Breast epithelium (tissue), 4 donors: ENCODE measurements around the gene SPTLC1. TPM values are rescaled to one million over a fixed set of nuclear protein-coding genes. Genes with fewer than 3 reads are reported as not detected.
"Not testable (repeated sequence)": the region's sequence is repeated elsewhere in the genome, so short reads cannot be mapped to it uniquely, and the experiment has no call there.

Experiments used
- DNase-seq, 2 donors: peaks; one replicate each; pipeline ENCODE4 v3.0.0-alpha.2; 2019; ENCODE audit warnings: low spot score in 2 of 2
- H3K27ac ChIP-seq, 2 donors: fragments of 200-600 bp; sonication (generic) in 1 of 2; one replicate each; pipeline ENCODE4 v1.5.1; 2016 to 2019; ENCODE audit warnings: mild to moderate bottlenecking in 1 of 2
- H3K27me3 ChIP-seq, 2 donors: fragments of 200-600 bp; sonication (generic) in 1 of 2; one replicate each; pipeline versions ENCODE4 v1.5.1 to v1.6.0; 2017 to 2019; ENCODE audit warnings: control low read depth in 1 of 2, mild to moderate bottlenecking in 1 of 2
- H3K36me3 ChIP-seq: fragments of 200-600 bp; one replicate; pipeline ENCODE4 v1.5.1; 2019
- H3K4me1 ChIP-seq, 2 donors: fragments of 200-600 bp; sonication (generic); one replicate each; pipeline ENCODE4 v1.5.1; 2016 to 2019; ENCODE audit warnings: control low read depth in 1 of 2
- H3K4me3 ChIP-seq, 3 donors: fragments of 200-600 bp; sonication (generic); 1 replicate in 2 of 3; 2 replicates in 1 of 3; pipeline ENCODE4 v1.5.1; 2016 to 2019; ENCODE audit warnings: mild to moderate bottlenecking in 3 of 3, moderate library complexity in 2 of 3
- H3K9me3 ChIP-seq, 2 donors: fragments of 200-600 bp; sonication (generic) in 1 of 2; one replicate each; pipeline ENCODE4 v1.5.1; 2016 to 2019; ENCODE audit warnings: control low read depth in 1 of 2
- POLR2A ChIP-seq: fragments of 450-650 bp; IDR thresholded peaks from one replicate; pipeline ENCODE4 v1.6.1; 2016; ENCODE audit warnings: antibody characterized with exemption, mild to moderate bottlenecking, moderate library complexity
- POLR2AphosphoS5 ChIP-seq, 3 donors: sonication (generic); formaldehyde crosslinking; IDR thresholded peaks; one replicate each; pipeline ENCODE4 v1.6.1; 2017; ENCODE audit warnings: antibody characterized with exemption in 3 of 3
- intact Hi-C: fragments of 100-400 bp; cut with DNase I; formaldehyde crosslinking; loops from one replicate; pipeline ENCODE4 v1.15.1; 2023; ENCODE audit warnings: low total_unique reads
- total RNA-seq, 3 donors: library from RNA; depleted of rRNA; stranded (reverse); fragments of >200 nt; gene quantifications; one replicate each; pipeline ENCODE4 v1.1.0, GENCODE V29; 2016
- TF ChIP-seq, protein P1 (sequence below), 3 donors: fragments of 450-650 bp; IDR thresholded peaks; one replicate each; pipeline ENCODE4 v1.5.1; 2016 to 2017; ENCODE audit warnings: antibody characterized with exemption in 3 of 3, mild to moderate bottlenecking in 3 of 3, moderate library complexity in 3 of 3

Gene SPTLC1
- total RNA-seq, 3 donors from 2014 or later = 89.8 to 109 (median 99.7) TPM

DNA sequence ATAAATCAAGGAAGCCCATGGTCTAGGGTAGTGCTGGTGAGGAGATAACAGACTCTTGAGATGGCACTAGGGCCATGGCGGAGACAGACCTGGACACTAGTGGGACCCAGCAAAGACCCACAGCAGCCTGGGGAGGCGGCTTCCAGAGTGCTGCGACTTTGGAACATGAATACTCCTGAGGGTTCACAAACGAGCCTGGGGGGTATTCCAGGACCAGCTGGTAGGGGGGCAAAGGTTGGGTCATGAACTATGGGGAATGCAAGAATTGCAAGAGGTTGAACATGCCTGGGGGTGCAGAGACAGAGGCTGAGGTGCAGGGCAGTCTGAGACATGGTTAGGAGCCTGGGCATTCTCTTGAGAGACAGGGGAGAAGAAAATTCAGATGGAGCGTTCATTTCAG lies 43.8 kb upstream of the SPTLC1 start:
- H3K36me3 ChIP-seq = no peaks in the 10 kb centered on the region
- DNase-seq = no peak
- no peak overlapping the region for H3K4me3 ChIP-seq
- H3K9me3 ChIP-seq = no peaks in the 10 kb centered on the region
- intact Hi-C loops = no loop called here
- H3K27me3 ChIP-seq = no peaks in the 10 kb centered on the region
- H3K27ac ChIP-seq = no peak overlapping the region
- H3K4me1 ChIP-seq = no peaks in the 10 kb centered on the region
- TF ChIP-seq POLR2A = no peak

DNA sequence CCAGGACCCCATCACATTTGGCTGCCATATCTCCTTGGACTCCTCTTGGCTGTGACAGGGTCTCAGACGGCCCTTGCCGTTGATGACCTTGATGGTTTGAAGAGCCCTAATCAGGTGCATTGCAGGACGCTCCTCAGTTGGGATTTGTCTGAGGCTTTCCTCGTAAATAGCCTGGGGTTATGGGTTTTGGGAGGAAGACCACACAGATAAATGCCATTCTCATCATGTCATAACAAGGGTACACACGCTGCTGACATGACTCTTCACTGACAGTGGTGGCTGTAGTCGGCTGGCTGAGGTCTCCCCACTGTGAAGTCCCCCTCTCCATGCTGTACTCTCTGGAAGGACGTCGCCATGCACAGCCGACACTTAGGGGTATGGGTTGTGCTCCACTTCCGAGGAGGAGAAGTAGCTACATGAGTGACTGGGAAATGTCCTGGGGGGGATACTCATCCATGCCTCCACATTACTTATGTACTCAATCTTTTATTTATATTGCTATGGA lies 42.9 kb upstream of the SPTLC1 start:
- H3K36me3 ChIP-seq = no peaks in the 10 kb centered on the region
- DNase-seq = no peak
- no peak for TF ChIP-seq POLR2AphosphoS5 (IDR thresholded peaks at IDR 0.05)
- intact Hi-C loops = no loop called here
- no peak overlapping the region for H3K27ac ChIP-seq
- H3K4me1 ChIP-seq = no peaks in the 10 kb centered on the region
- no peaks in the 10 kb centered on the region for H3K9me3 ChIP-seq
- H3K4me3 ChIP-seq = no peak overlapping the region
- no peaks in the 10 kb centered on the region for H3K27me3 ChIP-seq

DNA sequence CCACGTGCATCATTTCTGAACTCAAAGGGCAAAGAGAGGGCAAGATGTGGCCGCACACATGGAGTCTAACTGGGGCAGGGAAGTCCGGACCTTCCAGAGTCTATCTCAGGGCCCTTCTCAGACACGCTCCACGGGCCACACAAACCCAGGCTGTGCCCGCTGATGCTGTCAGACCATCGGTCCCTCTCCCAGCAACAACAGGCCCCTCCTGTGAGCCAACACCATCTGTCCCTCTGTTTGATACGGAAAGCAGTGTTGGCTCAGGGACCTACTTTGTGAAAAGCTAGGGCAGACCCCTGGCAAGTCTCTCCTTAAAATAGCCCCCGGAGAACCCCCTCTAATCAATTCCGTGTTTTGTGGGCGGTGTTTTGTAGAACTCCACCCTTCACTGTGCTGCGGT lies 40.5 kb upstream of the SPTLC1 start:
- H3K4me1 ChIP-seq, H3K27ac ChIP-seq, H3K27me3 ChIP-seq, H3K9me3 ChIP-seq, H3K36me3 ChIP-seq, H3K4me3 ChIP-seq, DNase-seq, intact Hi-C loops: not testable (repeated sequence)

DNA sequence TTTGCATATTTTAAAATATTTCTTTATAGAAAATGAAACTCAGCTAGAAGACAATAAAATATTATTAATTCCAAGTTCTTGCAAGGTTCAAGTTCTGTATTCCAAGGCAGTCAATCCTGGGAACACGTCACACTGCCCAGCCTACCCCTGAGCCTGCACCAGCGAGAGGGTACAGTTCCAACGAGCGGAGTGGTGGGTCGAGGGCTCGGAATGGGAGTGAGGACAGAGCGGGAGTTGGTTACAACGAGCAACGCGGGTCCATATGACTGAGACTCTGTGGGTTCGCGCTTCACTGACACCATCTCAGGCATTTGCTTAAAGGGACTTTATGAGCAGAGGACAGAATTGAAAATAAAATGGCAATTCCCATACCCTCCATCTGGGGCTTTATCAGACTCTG lies 40.0 kb upstream of the SPTLC1 start:
- no peaks in the 10 kb centered on the region for H3K27me3 ChIP-seq
- no peaks in the 10 kb centered on the region for H3K36me3 ChIP-seq
- DNase-seq = no peak
- no peak for TF ChIP-seq POLR2AphosphoS5 (IDR thresholded peaks at IDR 0.05)
- intact Hi-C loops = no loop called here
- H3K4me1 ChIP-seq = no peaks in the 10 kb centered on the region
- H3K9me3 ChIP-seq = no peaks in the 10 kb centered on the region
- no peak overlapping the region for H3K27ac ChIP-seq
- H3K4me3 ChIP-seq = no peak overlapping the region

DNA sequence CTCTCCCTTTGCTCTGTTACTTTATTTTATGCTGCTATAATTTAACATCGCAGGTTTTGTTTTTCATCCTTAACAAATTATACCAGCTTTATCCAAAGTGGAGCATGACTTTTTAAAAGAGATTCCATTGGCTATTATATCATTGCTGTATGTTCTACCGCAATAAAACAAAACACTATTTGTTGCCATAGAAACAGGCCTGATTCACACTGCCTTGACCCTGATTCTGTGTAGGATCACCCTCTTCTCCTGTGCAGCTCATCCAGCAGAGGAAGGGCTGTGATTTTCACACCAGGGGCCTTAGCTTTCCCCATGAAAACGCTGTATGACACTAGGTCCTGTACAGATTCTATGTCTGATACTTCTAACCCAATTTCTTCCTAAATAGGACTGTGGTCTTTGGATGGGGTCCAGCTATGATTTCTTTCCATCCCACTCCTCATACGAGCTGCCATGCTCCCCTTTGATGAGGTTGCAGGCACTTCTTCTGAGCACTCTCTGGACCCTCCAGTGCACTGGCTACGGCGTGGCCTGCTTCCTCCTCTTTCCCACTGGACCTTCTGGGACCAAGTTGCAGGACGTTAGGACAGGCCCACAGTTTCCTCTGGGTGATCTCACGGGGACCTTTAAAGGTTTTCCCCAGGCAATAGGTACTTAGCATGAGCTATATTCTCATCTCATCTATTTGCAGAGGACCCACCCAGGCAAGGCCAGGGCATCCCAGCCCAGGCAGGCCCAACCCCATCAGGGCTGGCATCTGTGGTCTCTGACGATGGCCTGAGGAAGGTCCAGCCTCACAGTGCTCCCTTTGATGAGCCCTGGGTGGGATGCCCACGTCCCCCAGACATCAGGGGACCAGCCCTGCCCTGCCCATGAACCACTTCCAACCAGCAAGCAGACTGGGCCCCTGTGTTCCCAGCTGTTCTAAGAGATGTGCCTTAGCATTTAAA lies 38.5 kb upstream of the SPTLC1 start:
- H3K27ac ChIP-seq, H3K9me3 ChIP-seq, H3K36me3 ChIP-seq, intact Hi-C loops, H3K27me3 ChIP-seq, H3K4me3 ChIP-seq, H3K4me1 ChIP-seq: not testable (repeated sequence)
- DNase-seq = peak in 1 of 2 donors; percentile 11

DNA sequence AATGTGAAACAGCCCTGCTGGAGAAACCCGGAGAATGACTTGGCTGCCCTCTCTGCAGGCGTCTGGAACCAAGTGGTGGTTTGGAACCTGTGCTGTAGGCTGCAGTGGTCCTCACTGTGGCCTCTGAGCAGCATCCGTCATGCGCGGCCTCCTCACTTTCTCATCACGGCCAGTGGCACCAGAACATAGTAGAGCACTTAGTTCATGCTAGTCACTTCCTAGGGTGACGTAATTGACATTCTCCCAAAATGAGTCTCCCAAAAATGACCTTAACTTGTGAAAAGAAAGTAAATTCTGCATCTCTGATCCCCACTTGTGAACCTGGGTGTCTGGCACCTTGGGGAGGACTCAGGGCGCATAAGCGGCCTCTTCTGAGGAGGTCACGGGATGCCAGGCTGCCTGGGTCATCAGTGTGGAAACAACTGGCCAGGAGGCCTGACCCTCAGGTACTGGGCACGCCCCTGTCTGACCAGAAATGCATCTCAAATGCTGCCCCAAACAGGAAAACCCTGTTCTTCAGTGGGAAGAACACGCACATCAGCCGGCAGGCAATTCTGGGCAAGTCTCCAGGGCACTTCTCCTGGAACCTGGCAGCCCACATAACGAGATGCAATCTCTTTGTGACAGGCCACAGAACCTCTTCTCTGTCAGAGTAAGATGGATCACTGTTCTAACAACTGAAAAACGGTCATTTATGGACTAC lies 36.6 kb upstream of the SPTLC1 start:
- intact Hi-C loops = no loop called here

DNA sequence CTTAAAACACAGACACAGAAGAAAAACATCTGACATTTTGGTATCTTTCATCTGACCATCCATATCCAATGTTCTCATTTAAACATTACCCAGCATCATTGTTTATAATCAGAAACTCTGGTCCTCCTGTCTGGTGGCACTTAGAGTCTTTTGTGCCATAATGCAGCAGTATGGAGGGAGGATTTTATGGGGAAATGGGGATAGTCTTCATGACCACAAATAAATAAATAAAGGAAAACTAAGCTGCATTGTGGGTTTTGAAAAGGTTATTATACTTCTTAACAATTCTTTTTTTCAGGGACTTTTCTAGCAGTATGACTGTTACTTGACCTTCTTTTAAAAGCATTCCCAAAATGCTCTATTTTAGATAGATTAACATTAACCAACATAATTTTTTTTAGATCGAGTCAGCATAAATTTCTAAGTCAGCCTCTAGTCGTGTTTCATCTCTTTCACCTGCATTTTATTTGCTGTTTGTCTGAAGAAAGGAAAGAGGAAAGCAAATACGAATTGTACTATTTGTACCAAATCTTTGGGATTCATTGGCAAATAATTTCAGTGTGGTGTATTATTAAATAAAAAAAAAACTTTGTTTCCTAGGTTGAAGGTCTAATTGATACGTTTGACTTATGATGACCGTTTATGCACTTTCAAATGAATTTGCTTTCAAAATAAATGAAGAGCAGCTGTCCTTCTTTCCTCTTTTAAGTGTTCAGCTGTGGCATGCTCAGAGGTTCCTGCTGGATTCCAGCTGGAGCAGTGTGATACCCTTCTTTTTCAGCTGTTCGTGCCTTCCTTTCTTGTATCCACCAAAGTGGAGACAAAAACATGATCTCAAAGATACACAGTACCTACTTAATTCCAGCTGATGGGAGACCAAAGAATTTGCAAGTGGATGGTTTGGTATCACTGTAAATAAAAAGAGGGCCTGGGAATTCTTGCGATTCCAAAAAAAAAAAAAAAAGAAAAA lies 35.6 kb upstream of the SPTLC1 start:
- DNase-seq, H3K9me3 ChIP-seq, H3K36me3 ChIP-seq, H3K27ac ChIP-seq, H3K27me3 ChIP-seq, H3K4me1 ChIP-seq, intact Hi-C loops, H3K4me3 ChIP-seq: not testable (repeated sequence)

More for the DNA sequence above, 36.6 kb upstream of the SPTLC1 start:
- H3K27me3 ChIP-seq = no peaks in the 10 kb centered on the region
- peak; percentile 65 to 87 for DNase-seq
- H3K27ac ChIP-seq = peak overlapping the region; percentile 40 to 58
- H3K4me3 ChIP-seq = no peak overlapping the region
- no peaks in the 10 kb centered on the region for H3K9me3 ChIP-seq
- H3K36me3 ChIP-seq = no peaks in the 10 kb centered on the region
- TF ChIP-seq POLR2AphosphoS5 (IDR thresholded peaks at IDR 0.05) (no peak), POLR2A (no peak)
- TF ChIP-seq, protein P1, sequence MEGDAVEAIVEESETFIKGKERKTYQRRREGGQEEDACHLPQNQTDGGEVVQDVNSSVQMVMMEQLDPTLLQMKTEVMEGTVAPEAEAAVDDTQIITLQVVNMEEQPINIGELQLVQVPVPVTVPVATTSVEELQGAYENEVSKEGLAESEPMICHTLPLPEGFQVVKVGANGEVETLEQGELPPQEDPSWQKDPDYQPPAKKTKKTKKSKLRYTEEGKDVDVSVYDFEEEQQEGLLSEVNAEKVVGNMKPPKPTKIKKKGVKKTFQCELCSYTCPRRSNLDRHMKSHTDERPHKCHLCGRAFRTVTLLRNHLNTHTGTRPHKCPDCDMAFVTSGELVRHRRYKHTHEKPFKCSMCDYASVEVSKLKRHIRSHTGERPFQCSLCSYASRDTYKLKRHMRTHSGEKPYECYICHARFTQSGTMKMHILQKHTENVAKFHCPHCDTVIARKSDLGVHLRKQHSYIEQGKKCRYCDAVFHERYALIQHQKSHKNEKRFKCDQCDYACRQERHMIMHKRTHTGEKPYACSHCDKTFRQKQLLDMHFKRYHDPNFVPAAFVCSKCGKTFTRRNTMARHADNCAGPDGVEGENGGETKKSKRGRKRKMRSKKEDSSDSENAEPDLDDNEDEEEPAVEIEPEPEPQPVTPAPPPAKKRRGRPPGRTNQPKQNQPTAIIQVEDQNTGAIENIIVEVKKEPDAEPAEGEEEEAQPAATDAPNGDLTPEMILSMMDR (IDR thresholded peaks at IDR 0.05) = no peak
- H3K4me1 ChIP-seq = no peaks in the 10 kb centered on the region
